Mesenchymal stem cell (in vitro differentiated cells and primary cell): ENCODE measurements around the gene CYB5B.

ENCODE experiments used
- DNase-seq: peaks from one replicate; pipeline ENCODE4 v3.0.0-alpha.2; 2013
- H2AFZ ChIP-seq: one replicate; pipeline ENCODE4 v1.6.1; 2013; ENCODE audit warnings: low read depth, mild to moderate bottlenecking, control low read depth, inconsistent platforms, low read length, moderate library complexity
- H2AK5ac ChIP-seq: 2 replicates; pipeline ENCODE4 v1.6.1; 2013; ENCODE audit warnings: low read length, moderate library complexity, mild to moderate bottlenecking, inconsistent platforms; ENCODE audit not compliant: severe bottlenecking
- H2BK120ac ChIP-seq: one replicate; pipeline ENCODE4 v1.6.1; 2013; ENCODE audit warnings: low read depth, mild to moderate bottlenecking, inconsistent platforms, low read length, moderate library complexity
- H2BK12ac ChIP-seq, 2 experiments: one replicate each; pipeline ENCODE4 v1.6.1; 2013; ENCODE audit warnings: inconsistent platforms in 2 of 2, low read length in 2 of 2, mild to moderate bottlenecking in 2 of 2, moderate library complexity in 2 of 2, control low read depth in 1 of 2
- H2BK15ac ChIP-seq: one replicate; pipeline ENCODE4 v1.6.1; 2013; ENCODE audit warnings: mild to moderate bottlenecking, low read depth, inconsistent platforms; ENCODE audit not compliant: poor library complexity, severe bottlenecking
- H2BK5ac ChIP-seq: 2 replicates; pipeline ENCODE4 v1.6.1; 2013; ENCODE audit warnings: low read depth, mild to moderate bottlenecking, low read length, control low read depth, inconsistent platforms; ENCODE audit not compliant: poor library complexity, severe bottlenecking
- H3K14ac ChIP-seq, 2 experiments: one replicate each; pipeline ENCODE4 v1.6.1; 2013; ENCODE audit warnings: inconsistent platforms in 2 of 2, low read length in 2 of 2, control low read depth in 1 of 2, mild to moderate bottlenecking in 1 of 2, moderate library complexity in 1 of 2
- H3K18ac ChIP-seq, 2 experiments: one replicate each; pipeline ENCODE4 v1.6.1; 2013; ENCODE audit warnings: inconsistent platforms in 2 of 2, low read length in 2 of 2, control low read depth in 1 of 2, low read depth in 1 of 2, mild to moderate bottlenecking in 1 of 2
- H3K23ac ChIP-seq, 2 experiments: one replicate each; pipeline ENCODE4 v1.6.1; 2013; ENCODE audit warnings: inconsistent platforms in 2 of 2, low read length in 2 of 2, mild to moderate bottlenecking in 2 of 2, moderate library complexity in 2 of 2, control low read depth in 1 of 2
- H3K27ac ChIP-seq: 2 replicates; pipeline ENCODE4 v1.5.1; 2013; ENCODE audit warnings: mild to moderate bottlenecking, moderate library complexity, low read length, control low read depth, inconsistent platforms; ENCODE audit not compliant: poor library complexity, severe bottlenecking
- H3K27me3 ChIP-seq, 2 experiments: 2 replicates each; pipeline versions ENCODE4 v1.6.1 to v1.7.0; 2013; ENCODE audit warnings: low read length in 2 of 2, mild to moderate bottlenecking in 2 of 2, moderate library complexity in 2 of 2, control low read depth in 1 of 2, inconsistent platforms in 1 of 2; ENCODE audit not compliant: control insufficient read depth in 1 of 2, insufficient read depth in 1 of 2
- H3K36me3 ChIP-seq, 2 experiments: 2 replicates each; pipeline versions ENCODE4 v1.6.1 to v1.7.0; 2013; ENCODE audit warnings: low read length in 2 of 2, control low read depth in 1 of 2, inconsistent platforms in 1 of 2, low read depth in 1 of 2, mild to moderate bottlenecking in 1 of 2; ENCODE audit not compliant: insufficient read depth in 2 of 2, control insufficient read depth in 1 of 2
- H3K4ac ChIP-seq, 2 experiments: one replicate each; pipeline ENCODE4 v1.6.1; 2013; ENCODE audit warnings: inconsistent platforms in 2 of 2, low read length in 2 of 2, mild to moderate bottlenecking in 2 of 2, moderate library complexity in 2 of 2, control low read depth in 1 of 2, low read depth in 1 of 2
- H3K4me1 ChIP-seq: 2 replicates; pipeline ENCODE4 v1.6.1; 2013; ENCODE audit warnings: low read depth, low read length, control low read depth; ENCODE audit not compliant: control insufficient read depth, insufficient read depth
- H3K4me2 ChIP-seq: 2 replicates; pipeline ENCODE4 v1.6.1; 2013; ENCODE audit warnings: low read length, mild to moderate bottlenecking, inconsistent platforms; ENCODE audit not compliant: poor library complexity, severe bottlenecking
- H3K4me3 ChIP-seq, 2 experiments: 2 replicates each; pipeline versions ENCODE4 v1.5.1 to v1.7.0; 2013; ENCODE audit warnings: low read length in 2 of 2, mild to moderate bottlenecking in 2 of 2, control low read depth in 1 of 2, low read depth in 1 of 2; ENCODE audit not compliant: insufficient read depth in 1 of 2
- H3K79me1 ChIP-seq: replicated peaks from 2 replicates; pipeline ENCODE4 v1.6.1; 2013; ENCODE audit warnings: mild to moderate bottlenecking, control low read depth, low read length, inconsistent platforms; ENCODE audit not compliant: poor library complexity, severe bottlenecking
- H3K9ac ChIP-seq: 2 replicates; pipeline ENCODE4 v1.7.0; 2013; ENCODE audit warnings: mild to moderate bottlenecking, low read length, moderate library complexity
- H3K9me3 ChIP-seq: 2 replicates; pipeline ENCODE4 v1.7.0; 2013; ENCODE audit warnings: mild to moderate bottlenecking, low read length; ENCODE audit not compliant: control insufficient read depth
- H4K8ac ChIP-seq: one replicate; pipeline ENCODE4 v1.6.1; 2013; ENCODE audit warnings: inconsistent platforms, mild to moderate bottlenecking, low read length, moderate library complexity
- H4K91ac ChIP-seq: one replicate; pipeline ENCODE4 v1.6.1; 2013; ENCODE audit warnings: mild to moderate bottlenecking, low read length, inconsistent platforms
- WGBS: methylation state at CpG from one replicate; pipeline ENCODE4 v1.1.7; 2013; ENCODE audit warnings: mixed read lengths; 5-methylcytosine and 5-hydroxymethylcytosine counted together

Gene CYB5B

DNA sequence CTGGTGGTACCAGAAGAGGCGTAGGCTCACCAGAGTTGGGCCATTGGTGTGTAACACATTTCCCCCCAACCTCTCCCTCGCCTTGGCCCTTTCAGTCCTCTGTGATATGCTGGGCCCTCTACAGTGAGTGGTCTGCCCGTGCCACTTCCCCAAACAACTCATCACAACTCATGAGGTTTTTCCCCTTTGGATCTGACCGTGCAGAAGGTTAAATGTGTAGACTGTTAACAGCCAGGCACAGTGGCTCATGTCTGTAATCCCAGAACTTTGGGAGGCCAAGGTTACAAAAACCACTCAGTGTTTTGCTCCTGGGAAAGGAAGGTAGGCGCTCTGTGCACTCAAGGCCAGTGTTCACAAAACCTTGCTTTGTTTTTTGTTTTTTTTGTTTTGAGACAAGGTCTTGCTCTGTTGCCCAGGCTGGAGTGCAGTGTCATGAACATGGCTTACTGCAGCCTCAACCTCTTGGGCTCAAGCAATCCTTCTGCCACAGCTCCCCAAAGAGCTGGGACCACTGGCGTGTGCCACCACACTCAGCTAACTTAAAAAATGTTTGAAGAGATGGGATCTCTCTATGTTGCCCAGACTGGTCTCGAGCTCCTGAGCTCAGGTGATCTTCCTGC is 11.3 kb upstream of the CYB5B start:
- 94% methylated on average over 7 of the region's 7 CpGs for WGBS
- Histone ChIP-seq H3K27ac (no peak overlapping the region), H3K4me1 (peaks cover 5% of the 10 kb centered on the region)

GRCh38 chr16:69417520-69418199 is 6.8 kb upstream of the CYB5B start:
- H3K4me3 ChIP-seq: no peak overlapping the region
- H2AFZ ChIP-seq: no peak overlapping the region
- no peak overlapping the region for H3K23ac ChIP-seq
- no peak overlapping the region for H3K4me2 ChIP-seq
- no peak overlapping the region for H2BK15ac ChIP-seq
- H2AK5ac ChIP-seq: no peak overlapping the region
- H2BK12ac ChIP-seq: peak overlapping the region in 1 of 2 experiments; percentile 20
- under 1% methylated on average over 6 of the region's 7 CpGs for WGBS
- no peaks in the 10 kb centered on the region for H3K27me3 ChIP-seq
- H3K4ac ChIP-seq: no peak overlapping the region
- H3K4me1 ChIP-seq: peaks cover 5% of the 10 kb centered on the region
- H4K91ac ChIP-seq: peak overlapping the region; percentile 0
- no peaks in the 10 kb centered on the region for H3K79me1 ChIP-seq
- H3K14ac ChIP-seq: no peak overlapping the region
- H3K9ac ChIP-seq: no peak overlapping the region
- DNase-seq: peak; percentile 96
- peak overlapping the region; percentile 0 for H4K8ac ChIP-seq
- no peak overlapping the region for H3K27ac ChIP-seq
- H2BK5ac ChIP-seq: no peak overlapping the region
- H2BK120ac ChIP-seq: no peak overlapping the region
- peak overlapping the region; percentile 67 to 84 for H3K18ac ChIP-seq
- H3K9me3 ChIP-seq: no peaks in the 10 kb centered on the region
- no peaks in the 10 kb centered on the region for H3K36me3 ChIP-seq

More for the DNA sequence above, 11.3 kb upstream of the CYB5B start:
- H3K36me3 ChIP-seq: no peaks in the 10 kb centered on the region
- H3K4ac ChIP-seq: peak overlapping the region in 1 of 2 experiments; percentile 73
- H3K14ac ChIP-seq: peak overlapping the region in 1 of 2 experiments; percentile 18
- H4K8ac ChIP-seq: peak overlapping the region; percentile 12
- H2AK5ac ChIP-seq: no peak overlapping the region
- no peak for DNase-seq
- no peak overlapping the region for H3K9ac ChIP-seq
- H3K18ac ChIP-seq: peak overlapping the region; percentile 40 to 54
- H3K79me1 ChIP-seq: no peaks in the 10 kb centered on the region
- H2AFZ ChIP-seq: no peak overlapping the region
- peak overlapping the region; percentile 6 to 87 for H2BK12ac ChIP-seq
- H3K9me3 ChIP-seq: no peaks in the 10 kb centered on the region
- peak overlapping the region; percentile 47 for H4K91ac ChIP-seq
- H3K27me3 ChIP-seq: no peaks in the 10 kb centered on the region
- no peak overlapping the region for H3K4me2 ChIP-seq
- peak overlapping the region; percentile 7 for H2BK120ac ChIP-seq
- no peak overlapping the region for H3K23ac ChIP-seq
- H3K4me3 ChIP-seq: no peak overlapping the region
- H2BK5ac ChIP-seq: no peak overlapping the region
- peak overlapping the region; percentile 44 for H2BK15ac ChIP-seq

DNA sequence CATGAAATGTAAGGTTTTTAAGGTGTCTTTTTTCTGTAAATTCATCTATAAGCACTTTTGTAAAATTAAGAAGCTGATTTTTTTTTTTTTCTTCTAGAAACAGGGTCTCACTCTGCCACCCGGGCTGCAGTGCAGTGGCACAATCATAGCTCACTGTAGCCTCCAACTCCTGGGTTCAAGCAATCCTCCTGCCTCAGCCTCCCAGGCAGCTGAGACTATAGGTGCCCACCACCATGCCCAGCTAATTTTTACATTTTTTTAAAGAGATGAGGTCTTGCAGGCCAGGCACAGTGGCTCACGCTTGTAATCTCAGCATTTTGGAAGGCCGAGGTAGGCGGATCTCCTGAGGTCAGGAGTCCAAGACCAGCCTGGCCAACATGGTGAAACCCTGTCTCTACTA is 4.5 kb upstream of the CYB5B start:
- DNase-seq: no peak
- Histone ChIP-seq H3K4me2 (no peak overlapping the region), H2BK12ac (peak overlapping the region in 1 of 2 experiments; percentile 56), H2BK120ac (no peak overlapping the region), H4K91ac (peak overlapping the region; percentile 39), H3K27me3 (no peaks in the 10 kb centered on the region), H3K36me3 (no peaks in the 10 kb centered on the region), H3K27ac (no peak overlapping the region), H4K8ac (no peak overlapping the region), H3K79me1 (no peaks in the 10 kb centered on the region), H3K9ac (no peak overlapping the region), H2AK5ac (no peak overlapping the region), H3K4me1 (peaks cover 5% of the 10 kb centered on the region), H3K4ac (no peak overlapping the region), H3K18ac (no peak overlapping the region), H2BK5ac (no peak overlapping the region), H3K14ac (no peak overlapping the region), H2AFZ (no peak overlapping the region), H2BK15ac (no peak overlapping the region), H3K9me3 (no peaks in the 10 kb centered on the region), H3K4me3 (no peak overlapping the region), H3K23ac (no peak overlapping the region)
- WGBS: 98% methylated on average over 4 of the region's 4 CpGs

- no peak for DNase-seq
- Histone ChIP-seq H4K91ac (no peak overlapping the region), H2BK15ac (no peak overlapping the region), H3K27ac (no peak overlapping the region), H3K79me1 (peaks cover 2% of the 10 kb centered on the region), H3K4me2 (no peak overlapping the region), H3K4me1 (peaks cover 5% of the 10 kb centered on the region), H3K9me3 (no peaks in the 10 kb centered on the region), H3K14ac (no peak overlapping the region), H2BK5ac (no peak overlapping the region), H3K9ac (no peak overlapping the region), H3K27me3 (no peaks in the 10 kb centered on the region), H4K8ac (no peak overlapping the region), H3K23ac (no peak overlapping the region), H2AFZ (no peak overlapping the region), H2BK120ac (peak overlapping the region; percentile 19), H2BK12ac (peak overlapping the region; percentile 59 to 77), H2AK5ac (no peak overlapping the region), H3K4me3 (peak overlapping the region in 1 of 2 experiments; percentile 93), H3K4ac (no peak overlapping the region), H3K18ac (no peak overlapping the region), H3K36me3 (peaks cover 9 to 12% of the 10 kb centered on the region in 2 experiments)
- 97% methylated on average over 11 of the region's 11 CpGs for WGBS
Observed at GRCh38 chr16:69423189-69423588, 1.2 kb upstream of the CYB5B start.
